GM12891 (cell line): ENCODE measurements around the gene LRWD1.
"Not testable (repeated sequence)": the region's sequence is repeated elsewhere in the genome, so short reads cannot be mapped to it uniquely, and the experiment has no call there.

Source experiments
- DNase-seq: peaks from one replicate; pipeline ENCODE4 v3.0.0; 2011; ENCODE audit warnings: low spot score; ENCODE audit not compliant: insufficient read length
- FAIRE-seq: peaks from 2 replicates; lab custom pipeline; 2011; peaks lifted over from hg19 to GRCh38; lab: Jason Lieb, UNC

Gene LRWD1

DNA sequence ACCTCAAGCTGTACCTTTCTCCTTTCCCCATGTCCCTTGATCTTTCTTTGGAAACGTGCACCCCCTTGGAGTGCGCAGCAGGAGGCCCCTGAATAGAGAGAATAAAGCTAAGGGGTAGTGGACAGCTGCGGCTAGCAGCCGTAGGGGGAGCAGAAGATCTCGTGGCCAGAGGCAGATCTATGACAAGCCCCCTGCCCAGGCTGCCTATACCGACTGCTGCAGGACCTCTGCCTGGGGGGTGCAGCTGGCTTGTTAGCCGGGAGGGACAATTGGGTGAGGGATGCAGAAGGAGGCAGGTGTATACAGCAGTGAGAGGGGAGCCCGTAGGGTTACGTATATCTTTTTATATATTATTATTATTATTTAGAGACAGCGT is 14.4 kb downstream of the LRWD1 start:
- FAIRE-seq, DNase-seq: not testable (repeated sequence)

DNA sequence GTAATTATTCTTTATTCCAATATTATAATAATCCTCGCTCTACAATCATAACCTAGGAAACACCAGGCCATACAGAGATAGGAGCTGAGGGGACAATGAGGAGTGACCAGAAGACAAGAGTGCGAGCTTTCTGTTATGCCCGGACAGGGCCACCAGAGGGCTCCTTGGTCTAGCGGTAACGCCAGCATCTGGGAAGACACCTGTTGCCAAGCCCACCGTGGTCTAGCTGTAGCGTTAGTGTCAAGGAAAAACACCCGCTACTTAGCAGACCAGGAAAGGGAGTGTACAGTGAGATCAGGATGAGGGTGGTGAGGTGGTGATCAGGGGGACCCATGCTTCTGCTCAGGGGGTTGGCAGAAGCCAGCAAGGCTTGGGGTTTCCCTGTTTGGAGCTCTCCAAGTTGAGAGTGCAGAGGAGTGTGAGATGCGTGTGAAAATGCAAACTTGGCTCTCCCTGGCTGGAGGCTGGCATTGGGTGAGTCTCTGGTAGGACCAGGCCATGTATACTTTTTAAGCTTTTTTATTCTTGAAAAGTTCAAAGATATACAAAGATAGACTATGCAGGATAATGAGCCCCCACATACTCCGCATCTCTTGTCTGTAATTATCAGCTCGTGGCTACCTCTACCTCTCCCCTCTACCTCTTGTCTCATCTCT is 15.3 kb downstream of the LRWD1 start:
- DNase-seq, FAIRE-seq: not testable (repeated sequence)

DNA sequence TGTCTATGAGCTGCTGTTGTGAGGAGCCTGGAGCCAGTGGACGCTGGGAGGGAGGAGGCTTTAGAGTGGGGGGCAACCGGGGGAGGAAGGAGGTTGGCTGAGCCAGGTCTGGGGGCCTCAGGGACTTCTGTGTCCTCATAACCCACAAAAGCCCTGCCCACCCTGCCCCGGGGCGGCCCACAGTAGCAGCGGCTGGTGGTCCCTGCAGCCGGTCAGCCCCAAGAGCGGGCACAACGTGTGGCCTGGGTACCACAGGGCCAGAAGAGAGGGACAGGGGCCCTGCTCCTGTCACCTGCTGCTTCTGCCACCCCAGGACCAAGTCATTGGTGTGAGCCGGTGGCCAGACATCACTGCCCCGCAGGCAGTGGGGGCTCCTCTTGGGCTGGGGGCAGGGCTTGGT is 17.2 kb downstream of the LRWD1 start:
- DNase-seq, FAIRE-seq: not testable (repeated sequence)

DNA sequence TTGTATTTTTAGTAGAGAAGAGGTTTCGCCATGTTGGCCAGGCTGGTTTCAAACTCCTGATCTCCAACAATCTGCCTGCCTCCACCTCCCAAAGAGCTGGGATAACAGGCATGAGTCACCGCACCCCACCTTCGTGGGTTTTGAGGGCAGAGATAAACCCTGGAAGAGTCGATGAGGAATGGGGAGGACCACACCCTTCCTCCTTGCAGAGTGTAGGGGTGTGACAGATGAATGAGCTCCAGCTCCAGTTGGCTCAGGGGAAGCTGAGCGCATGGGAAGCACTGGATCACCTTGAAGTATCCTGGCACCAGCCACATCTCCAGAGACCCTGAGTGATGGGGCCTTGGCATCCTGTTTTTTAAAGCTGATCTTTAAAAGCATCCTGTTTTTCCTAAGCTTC is 19.5 kb downstream of the LRWD1 start:
- not testable (repeated sequence) for FAIRE-seq, DNase-seq

DNA sequence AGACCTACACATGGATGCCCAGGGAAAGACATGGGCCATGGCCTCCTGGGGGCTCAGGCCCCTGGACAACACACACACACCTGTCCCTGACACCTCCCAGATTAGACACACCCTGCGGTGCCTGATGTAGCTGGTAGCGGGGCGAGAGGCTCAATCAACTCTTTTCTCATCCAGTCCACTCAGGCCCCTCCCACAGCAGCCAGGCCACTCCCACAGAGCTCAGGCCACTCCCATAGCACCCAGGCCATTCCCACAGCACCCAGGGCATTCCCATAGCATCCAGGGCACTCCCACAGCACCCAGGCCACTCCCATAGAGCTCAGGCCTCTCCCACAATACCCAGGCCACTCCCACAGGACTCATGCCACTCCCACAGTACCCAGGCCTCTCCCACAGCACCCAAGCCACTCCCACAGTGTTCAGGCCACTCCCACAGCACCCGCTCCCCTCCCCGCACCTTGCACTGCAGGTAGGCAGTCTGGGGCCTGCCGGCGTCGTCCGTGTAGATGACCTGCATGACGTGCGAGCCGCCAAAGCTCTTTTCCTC is 25.8 kb downstream of the LRWD1 start:
- DNase-seq, FAIRE-seq: not testable (repeated sequence)

DNA sequence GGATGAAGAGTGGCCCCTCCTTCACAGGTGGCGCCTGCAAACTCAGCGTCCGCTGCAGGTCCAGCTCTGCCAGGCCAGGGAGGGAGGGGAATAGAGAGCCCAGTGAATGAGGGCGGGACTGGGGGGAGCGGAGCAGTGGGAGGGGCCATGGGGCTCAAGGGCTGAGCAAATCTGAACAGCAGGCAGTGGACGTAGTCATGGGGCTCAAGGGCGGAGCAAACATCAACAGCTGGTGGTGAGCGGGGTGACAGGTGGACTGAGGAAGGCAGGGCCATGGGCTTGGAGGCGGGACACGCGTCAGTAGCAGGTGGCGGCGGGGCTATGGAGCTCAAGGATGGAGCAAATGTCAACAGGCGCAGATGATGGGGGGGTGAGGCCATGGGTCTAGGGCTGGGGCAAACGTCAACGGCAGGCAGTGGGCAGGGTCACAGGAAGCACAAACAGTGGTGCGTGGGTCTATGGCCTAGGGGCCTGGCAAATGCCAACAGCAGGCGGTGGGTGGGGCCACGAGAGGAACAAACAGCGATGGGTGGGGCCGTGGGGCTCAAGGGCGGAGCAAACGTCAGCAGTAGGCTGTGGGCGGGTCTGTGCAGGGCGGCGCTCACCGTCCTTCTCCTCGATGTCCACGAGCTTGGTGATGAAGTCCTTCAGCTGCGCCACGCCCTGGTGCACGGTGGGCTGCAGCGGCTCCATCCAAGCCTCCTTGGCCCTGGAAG is 28.6 kb downstream of the LRWD1 start:
- DNase-seq, FAIRE-seq: not testable (repeated sequence)

DNA sequence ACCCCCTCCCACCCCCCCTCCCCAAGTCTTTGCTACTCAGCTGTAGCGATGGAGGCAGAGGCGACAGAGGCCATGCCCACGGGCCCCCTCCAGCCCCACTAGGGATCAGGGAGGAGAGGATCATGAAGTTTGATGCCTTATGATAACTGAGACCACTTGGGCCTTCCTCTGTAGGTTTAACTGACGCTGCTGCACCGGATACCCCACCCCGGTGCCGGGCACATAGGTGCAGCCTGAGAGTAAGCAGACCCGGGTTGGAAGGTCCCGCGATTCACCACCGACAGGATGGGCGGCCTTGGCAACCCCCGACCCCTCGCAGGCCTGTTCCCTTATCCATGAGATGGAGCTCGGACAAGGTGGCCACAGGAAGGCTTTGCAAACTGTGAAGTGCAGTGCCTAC is 29.2 kb downstream of the LRWD1 start:
- not testable (repeated sequence) for DNase-seq, FAIRE-seq

DNA sequence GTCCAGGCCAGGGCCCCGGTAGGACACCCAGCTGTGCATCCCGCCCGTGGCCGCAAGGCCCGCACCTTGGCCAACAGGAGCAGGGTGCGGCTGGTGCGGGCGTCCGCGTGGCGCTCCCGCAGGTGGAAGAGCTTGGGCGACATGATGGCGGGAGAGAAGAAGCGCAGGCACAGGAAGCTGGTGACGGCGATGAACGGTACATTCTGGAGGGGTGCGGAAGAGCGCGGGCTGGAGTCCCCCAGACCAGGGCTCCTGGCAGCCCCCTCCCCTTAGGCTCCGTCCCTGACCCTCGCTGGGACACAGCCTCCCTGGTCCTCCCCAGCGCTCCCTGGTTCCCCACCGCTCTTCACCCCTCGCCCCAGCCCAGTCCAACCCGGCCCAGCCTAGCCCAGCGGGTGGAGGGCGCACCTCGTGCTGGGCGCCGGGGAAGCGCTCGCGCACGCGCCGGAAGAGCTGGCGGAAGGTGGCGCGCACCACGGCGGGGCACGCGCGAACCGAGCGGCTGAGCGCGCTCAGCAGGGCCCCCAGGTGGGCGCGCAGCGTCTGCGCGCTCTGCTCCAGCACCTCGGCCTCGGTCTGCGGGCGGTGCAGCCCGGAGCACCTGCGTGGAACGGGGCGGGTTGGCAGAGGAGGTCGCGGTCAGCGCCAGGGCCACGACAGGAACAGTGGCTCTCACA is 29.8 kb downstream of the LRWD1 start:
- FAIRE-seq, DNase-seq: not testable (repeated sequence)

DNA sequence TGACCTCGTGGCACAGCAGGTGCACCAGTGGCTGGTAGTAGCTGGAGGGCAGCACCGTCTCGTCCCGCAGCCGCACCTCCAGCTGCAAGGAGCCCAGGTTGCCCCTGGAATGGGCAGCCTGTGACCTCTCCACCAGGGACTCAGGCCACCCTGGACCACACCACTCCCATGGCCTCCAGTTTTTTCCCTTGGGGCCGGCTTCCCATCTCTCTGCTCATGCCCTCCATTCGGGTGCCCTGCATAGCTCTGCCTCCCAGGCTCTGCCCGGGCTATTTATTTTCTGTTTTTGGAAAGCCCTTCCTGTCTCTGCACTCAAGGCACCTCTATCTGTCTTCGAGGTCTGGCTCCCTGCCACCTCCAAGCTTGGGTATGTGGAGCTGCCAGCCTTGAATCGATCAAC is 32.1 kb downstream of the LRWD1 start:
- not testable (repeated sequence) for DNase-seq, FAIRE-seq

DNA sequence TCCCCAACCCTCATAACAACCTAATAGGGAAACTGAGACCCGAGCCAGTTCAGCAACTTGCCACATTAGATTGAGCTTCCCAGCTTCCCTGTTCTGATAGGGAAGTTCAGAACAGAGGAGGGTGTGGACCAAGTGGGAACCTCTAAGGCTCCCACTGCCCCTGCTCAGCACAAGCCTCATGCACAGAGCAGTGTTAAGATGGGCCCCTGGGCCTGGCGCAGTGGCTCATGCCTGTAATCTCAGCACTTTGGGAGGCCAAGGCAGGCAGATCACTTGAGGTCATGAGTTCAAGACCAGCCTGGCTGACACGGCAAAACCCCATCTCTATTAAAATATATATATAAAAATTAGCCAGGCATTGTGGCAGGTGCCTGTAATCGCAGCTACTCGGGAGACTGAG is 32.5 kb downstream of the LRWD1 start:
- FAIRE-seq, DNase-seq: not testable (repeated sequence)

DNA sequence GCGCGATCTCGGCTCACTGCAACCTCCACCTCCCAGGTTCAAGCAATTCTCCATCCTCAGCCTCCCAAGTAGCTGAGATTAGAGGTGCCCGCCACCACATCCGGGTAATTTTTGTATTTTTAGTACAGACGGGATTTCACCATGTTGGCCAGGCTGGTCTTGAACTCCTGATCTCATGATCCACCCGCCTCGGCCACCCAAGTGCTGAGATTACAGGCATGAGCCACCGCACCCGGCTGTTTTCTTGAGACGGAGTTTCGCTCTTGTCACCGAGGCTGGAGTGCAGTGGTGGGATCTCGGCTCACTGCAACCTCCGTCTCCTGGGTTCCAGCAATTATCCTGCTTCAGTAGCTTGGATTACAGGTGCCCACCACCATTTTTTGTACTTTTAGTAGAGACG is 33.5 kb downstream of the LRWD1 start:
- not testable (repeated sequence) for FAIRE-seq, DNase-seq

DNA sequence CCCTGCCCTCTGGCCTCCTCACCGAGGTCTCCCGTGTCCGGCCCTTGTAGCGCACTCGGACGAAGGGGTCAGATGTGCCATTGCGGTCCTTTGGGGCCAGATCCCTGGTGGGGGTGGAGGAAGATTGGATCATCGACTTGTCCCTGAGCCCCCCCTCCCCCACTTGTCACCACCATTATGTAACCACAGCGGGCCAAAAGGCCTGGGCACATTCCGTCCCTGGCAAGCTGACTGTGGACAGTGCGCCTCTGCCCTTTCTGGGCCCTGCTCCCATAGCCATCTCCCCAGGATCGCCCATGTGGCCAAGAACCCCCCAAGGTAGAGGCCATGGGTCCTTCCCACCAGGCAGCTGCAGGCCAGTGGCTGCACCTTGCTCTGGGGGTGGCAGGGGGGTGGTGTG is 38.4 kb downstream of the LRWD1 start:
- FAIRE-seq, DNase-seq: not testable (repeated sequence)

DNA sequence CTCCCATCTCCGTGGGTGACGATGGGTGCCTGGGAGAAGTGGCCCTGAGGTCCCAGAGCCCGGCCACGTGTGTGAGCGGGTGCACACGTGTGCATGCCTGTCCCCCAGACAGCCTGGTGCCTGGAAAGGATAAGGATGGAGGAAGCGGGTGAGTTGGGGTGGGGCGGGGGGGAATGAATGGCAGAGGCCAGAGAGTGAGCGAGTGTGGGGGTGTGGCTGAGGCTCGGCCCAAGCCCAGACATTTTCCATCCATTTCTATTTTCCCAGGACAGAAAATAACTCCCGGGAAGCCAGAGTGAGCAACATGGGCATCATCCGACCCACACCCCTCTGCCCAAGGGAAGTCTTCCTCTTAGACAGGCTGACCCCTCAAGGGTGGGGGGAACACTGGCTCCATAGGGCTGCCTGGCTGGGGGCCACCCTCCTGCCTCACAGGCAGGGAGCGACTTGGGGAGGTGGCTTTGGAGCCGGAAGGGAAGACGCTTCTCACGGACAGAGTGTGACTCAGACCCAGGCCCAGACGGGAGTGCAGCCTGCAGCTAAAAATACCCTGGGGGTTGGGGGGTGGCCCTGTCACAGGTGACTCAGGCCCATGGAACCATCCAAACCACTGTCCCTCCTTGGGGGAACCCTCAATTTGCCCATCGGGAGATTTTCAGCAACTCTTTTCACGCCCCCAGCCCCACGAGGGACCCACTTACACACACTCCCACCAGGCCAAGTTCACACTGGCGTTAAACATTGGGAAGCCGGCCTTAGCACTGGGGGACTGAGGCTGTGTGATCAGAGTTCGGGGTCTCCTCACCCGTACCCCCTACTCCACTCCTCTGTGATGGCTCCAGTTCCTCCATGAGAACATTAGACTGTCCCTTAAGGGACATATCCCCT is 40.8 kb downstream of the LRWD1 start:
- DNase-seq, FAIRE-seq: not testable (repeated sequence)

DNA sequence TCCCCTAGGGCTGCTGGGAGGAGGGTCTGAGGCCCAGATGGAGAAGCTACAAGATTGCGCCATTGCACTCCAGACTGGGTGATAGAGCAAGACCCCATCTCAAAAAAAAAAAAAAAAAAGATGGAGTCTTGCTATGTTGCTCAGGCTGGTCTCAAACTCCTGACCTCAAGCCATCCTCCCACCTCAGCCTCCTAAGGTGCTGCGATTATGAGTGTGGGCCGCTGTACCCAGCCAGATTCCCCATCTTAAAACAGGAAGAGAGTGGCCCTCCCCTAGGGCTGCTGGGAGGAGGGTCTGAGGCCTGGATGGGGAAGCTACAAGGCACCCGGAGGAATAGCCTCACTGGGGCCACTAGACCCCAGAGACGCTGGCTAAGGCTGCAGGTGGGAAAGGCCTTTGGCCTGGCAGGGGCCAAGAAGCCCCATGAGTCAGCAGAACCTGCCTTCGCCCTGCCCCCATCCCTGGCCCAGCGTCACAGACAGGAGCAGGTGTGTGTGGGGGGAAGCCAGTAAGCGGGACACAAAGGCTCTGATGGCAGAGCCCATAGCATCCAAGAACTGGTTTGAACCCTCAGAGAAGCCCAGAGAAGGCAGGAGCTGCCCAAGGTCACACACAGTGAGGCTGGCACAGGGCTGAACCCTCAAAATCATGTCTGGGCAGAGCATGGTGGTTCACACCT is 42.8 kb downstream of the LRWD1 start:
- FAIRE-seq, DNase-seq: not testable (repeated sequence)

DNA sequence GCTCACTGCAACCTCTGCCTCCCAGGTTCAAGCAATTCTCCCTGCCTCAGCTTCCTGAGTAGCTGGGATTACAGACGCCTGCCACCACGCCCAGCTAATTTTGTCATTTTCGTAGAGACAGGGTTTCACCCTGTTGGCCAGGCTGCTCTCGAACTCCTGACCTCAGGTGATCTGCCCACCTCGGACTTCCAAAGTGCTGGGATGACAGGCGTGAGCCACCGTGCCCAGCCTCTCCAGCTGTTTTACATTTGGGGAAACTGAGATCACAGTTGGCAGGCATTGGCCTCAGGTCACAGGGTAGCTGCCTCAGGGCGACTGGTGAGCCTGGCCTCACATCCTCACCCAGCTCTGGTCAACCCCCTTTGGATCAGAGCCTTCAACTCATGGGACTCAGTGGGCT is 45.8 kb downstream of the LRWD1 start:
- FAIRE-seq, DNase-seq: not testable (repeated sequence)

DNA sequence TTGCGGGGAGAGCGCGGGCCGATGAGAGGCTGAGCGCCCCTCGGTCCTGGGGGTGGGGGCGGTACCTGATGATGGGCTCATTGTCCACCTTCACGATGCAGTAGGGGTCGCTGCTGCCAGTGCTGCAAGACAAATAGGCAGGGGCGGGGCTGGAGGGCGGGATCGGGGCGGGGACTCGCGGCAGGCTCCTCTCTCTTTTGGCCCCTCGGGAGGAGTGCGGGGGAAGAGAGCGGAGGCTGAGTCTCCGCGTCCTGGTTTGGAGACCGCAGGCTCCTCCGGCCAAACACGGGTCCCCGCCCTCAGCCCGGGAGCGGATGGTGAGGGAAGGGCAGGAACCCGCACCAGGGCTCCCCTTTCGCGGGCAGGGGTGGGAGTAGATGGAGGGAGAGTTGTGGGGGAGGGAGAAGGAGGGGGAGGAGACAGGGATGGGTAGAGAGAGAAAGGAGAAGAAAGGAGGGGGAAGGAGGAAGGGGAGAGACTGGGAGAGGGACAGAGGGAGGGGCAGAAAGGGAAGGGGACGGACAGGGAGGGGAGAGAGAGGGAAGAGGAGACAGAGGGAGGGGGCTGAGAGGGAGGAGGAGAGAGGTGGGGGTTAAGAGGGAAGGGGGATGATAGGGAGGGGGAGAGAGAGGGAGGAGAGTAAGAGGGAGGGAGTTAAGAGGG is 47.2 kb downstream of the LRWD1 start:
- not testable (repeated sequence) for DNase-seq
- peak; percentile 83 for FAIRE-seq

DNA sequence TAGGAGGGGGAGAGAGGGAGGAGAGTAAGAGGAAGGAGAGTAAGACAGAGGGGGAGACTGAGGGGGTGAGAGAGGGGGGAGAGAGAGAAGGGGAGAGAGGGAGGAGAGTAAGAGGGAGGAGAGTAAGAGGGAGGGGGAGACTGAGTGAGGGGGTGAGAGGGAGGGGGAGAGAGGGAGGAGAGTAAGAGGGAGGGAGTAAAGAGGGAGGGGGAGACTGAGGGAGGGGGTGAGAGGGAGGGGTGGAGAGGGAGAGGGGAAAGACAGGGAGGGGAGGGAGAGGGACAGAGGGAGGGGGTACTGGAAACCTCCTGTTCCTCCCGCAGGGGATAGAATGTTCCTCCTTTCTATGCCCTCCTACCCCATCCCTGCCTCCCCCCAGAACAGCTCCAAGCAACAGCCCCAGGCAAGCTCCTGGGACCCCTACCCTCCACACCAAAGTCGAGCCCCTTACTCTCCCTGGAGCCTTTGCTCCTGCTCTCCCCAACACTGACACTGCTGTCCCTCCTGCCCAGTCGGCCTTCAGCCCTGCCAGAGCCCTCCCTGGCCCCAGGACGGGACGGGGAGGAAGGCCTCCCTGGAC is 47.9 kb downstream of the LRWD1 start:
- not testable (repeated sequence) for FAIRE-seq

More for the DNA sequence above, 47.9 kb downstream of the LRWD1 start:
- DNase-seq = not testable (repeated sequence)
